ENCODE measurements around the gene SHANK2. TPM values are rescaled to one million over a fixed set of nuclear protein-coding genes. Genes with fewer than 3 reads are reported as not detected.

The SHANK2 gene
- total RNA-seq, 2 experiments from 2014 or later = not detected

DNA sequence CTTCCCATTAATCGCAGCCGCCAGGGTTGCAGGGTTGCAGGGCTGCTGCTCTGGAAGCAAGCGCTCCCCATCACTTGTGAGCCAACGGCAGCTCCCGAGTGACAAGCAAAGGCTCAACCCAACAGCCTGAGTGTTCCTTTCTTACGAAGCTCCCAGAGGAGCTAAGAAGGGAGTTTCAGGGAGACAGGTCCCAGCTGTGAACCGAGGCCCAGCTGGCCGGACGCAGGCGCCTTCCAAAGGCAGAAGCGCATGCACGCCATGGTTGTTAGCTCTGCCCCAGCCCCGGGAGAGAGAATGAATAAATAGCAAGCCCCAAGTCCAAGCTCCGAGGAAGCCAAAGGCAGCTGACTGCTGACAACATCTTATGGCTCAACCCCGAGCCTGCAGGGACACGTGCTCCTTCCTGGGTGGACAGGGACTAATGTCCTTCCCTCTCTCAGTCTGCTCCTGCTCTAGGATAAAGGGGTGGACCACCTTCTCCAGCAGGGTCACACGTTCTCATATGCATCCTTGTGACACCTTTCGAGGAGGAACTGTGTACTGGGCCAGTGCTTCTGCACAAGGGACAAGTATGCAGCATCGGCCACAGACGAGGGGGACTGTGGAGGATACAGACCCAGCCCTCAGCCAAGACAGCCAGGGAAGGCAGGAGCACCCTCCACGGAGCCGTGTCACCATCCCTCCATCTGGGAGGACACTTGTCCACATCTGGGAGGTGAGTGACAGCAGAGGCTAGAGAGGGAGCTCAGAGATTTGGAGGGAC, 29.9 kb downstream of the SHANK2 start:
- Histone ChIP-seq H3K4me2 (ENCODE audit: low read length) (no peak overlapping the region), H3K27ac (ENCODE audit: low read depth, low read length, poor library complexity, severe bottlenecking) (no peak overlapping the region), H3K9me3 (ENCODE audit: low read length) (peaks cover 7% of the 10 kb centered on the region; the same call in 1 of the 2 replicates), H3K9me2 (ENCODE audit: insufficient read depth, low read length) (no peaks in the 10 kb centered on the region), H3K79me2 (ENCODE audit: insufficient read depth, low read depth, low read length) (no peaks in the 10 kb centered on the region), H3K4me3 (ENCODE audit: low read depth, low read length, poor library complexity, severe bottlenecking) (no peak overlapping the region), H2AFZ (ENCODE audit: low read length) (no peak overlapping the region), H4K20me1 (ENCODE audit: insufficient read depth, low read length) (no peaks in the 10 kb centered on the region), H3K36me3 (ENCODE audit: insufficient read depth, low read length) (no peaks in the 10 kb centered on the region), H3K4me1 (ENCODE audit: insufficient read depth, low read length, poor library complexity, severe bottlenecking) (no peaks in the 10 kb centered on the region)
- no TSS peak for BruUV-seq (replicated peaks)
- no peak for TF ChIP-seq EZH2phosphoT487 (IDR thresholded peaks at IDR 0.05; ENCODE audit: borderline replicate concordance, low read depth, low read length)
- no peak for DNase-seq (ENCODE audit: low spot score)
- intact Hi-C loops (cut with micrococcal nuclease; ENCODE audit: unreplicated experiment) = no loop called here
- ChIA-PET CTCF (ENCODE audit: unreplicated experiment) (no interaction called here), POLR2A (no interaction called here)

DNA sequence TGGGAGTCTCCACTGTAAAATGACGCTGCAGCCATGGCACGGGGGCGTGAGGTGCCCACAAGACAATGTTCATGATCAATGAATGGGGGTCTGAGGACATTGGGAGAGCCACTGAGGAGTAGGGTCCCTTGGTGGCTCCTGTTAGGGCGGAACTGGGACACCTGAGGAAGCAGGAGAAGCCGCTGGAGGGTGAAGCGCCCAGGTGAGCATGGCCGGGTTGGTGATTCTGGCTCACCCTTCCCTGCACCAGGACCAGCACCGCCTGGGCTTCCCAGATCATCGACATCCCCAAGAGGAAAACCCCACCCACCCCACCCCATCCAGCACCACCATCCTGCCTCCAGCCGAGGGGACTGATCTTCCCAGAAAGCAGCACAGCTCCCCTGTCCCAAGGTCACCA, 30.6 kb downstream of the SHANK2 start:
- Histone ChIP-seq H4K20me1 (ENCODE audit: insufficient read depth, low read length) (no peaks in the 10 kb centered on the region), H3K4me1 (ENCODE audit: insufficient read depth, low read length, poor library complexity, severe bottlenecking) (no peaks in the 10 kb centered on the region), H3K79me2 (ENCODE audit: insufficient read depth, low read depth, low read length) (no peaks in the 10 kb centered on the region), H3K9me2 (ENCODE audit: insufficient read depth, low read length) (no peaks in the 10 kb centered on the region), H3K36me3 (ENCODE audit: insufficient read depth, low read length) (no peaks in the 10 kb centered on the region), H3K27ac (ENCODE audit: low read depth, low read length, poor library complexity, severe bottlenecking) (no peak overlapping the region), H3K4me2 (ENCODE audit: low read length) (no peak overlapping the region), H2AFZ (ENCODE audit: low read length) (no peak overlapping the region), H3K9me3 (ENCODE audit: low read length) (peaks cover under 1% of the 10 kb centered on the region; the same call in 1 of the 2 replicates), H3K4me3 (ENCODE audit: low read depth, low read length, poor library complexity, severe bottlenecking) (no peak overlapping the region)
- no TSS peak for BruUV-seq (replicated peaks)
- CTCF ChIA-PET (ENCODE audit: unreplicated experiment) = no interaction called here
- POLR2A ChIA-PET = no interaction called here
- intact Hi-C loops (cut with micrococcal nuclease; ENCODE audit: unreplicated experiment) = no loop called here
- no peak for DNase-seq (ENCODE audit: low spot score)
- TF ChIP-seq, protein P1, sequence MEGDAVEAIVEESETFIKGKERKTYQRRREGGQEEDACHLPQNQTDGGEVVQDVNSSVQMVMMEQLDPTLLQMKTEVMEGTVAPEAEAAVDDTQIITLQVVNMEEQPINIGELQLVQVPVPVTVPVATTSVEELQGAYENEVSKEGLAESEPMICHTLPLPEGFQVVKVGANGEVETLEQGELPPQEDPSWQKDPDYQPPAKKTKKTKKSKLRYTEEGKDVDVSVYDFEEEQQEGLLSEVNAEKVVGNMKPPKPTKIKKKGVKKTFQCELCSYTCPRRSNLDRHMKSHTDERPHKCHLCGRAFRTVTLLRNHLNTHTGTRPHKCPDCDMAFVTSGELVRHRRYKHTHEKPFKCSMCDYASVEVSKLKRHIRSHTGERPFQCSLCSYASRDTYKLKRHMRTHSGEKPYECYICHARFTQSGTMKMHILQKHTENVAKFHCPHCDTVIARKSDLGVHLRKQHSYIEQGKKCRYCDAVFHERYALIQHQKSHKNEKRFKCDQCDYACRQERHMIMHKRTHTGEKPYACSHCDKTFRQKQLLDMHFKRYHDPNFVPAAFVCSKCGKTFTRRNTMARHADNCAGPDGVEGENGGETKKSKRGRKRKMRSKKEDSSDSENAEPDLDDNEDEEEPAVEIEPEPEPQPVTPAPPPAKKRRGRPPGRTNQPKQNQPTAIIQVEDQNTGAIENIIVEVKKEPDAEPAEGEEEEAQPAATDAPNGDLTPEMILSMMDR (conservative IDR thresholded peaks at IDR 0.05; ENCODE audit: low read length) = no peak
- TF ChIP-seq EZH2phosphoT487 (IDR thresholded peaks at IDR 0.05; ENCODE audit: borderline replicate concordance, low read depth, low read length) = no peak

DNA sequence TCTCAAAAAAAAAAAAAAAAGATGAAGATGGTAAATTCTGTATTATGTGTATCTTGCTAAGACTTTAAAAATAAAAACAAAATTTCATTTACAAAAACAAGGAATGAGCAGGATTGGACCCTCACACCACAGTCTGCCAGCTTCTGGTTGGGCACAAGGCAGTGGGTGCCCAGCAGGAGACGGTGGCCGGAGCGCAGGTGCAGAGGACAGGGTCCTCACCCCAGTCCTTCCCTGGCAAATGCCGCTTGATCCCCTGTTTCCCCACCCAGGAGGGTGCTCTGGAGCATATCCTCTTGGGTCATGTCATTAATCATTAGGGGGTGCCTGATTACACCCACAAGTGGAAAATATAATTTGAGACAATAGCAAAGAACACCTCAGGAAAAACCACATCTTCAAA, 31.2 kb downstream of the SHANK2 start:
- H3K36me3 ChIP-seq (ENCODE audit: insufficient read depth, low read length) = no peaks in the 10 kb centered on the region
- no peak overlapping the region for H2AFZ ChIP-seq (ENCODE audit: low read length)
- DNase-seq (ENCODE audit: low spot score) = no peak
- H3K4me2 ChIP-seq (ENCODE audit: low read length) = no peak overlapping the region
- intact Hi-C loops (cut with micrococcal nuclease; ENCODE audit: unreplicated experiment) = no loop called here
- H3K79me2 ChIP-seq (ENCODE audit: insufficient read depth, low read depth, low read length) = no peaks in the 10 kb centered on the region
- no peaks in the 10 kb centered on the region for H4K20me1 ChIP-seq (ENCODE audit: insufficient read depth, low read length)
- H3K4me1 ChIP-seq (ENCODE audit: insufficient read depth, low read length, poor library complexity, severe bottlenecking) = no peaks in the 10 kb centered on the region
- CTCF ChIA-PET (ENCODE audit: unreplicated experiment) = no interaction called here
- TF ChIP-seq, protein P1 (conservative IDR thresholded peaks at IDR 0.05; ENCODE audit: low read length) = no peak
- TF ChIP-seq EZH2phosphoT487 (IDR thresholded peaks at IDR 0.05; ENCODE audit: borderline replicate concordance, low read depth, low read length) = no peak
- H3K9me2 ChIP-seq (ENCODE audit: insufficient read depth, low read length) = no peaks in the 10 kb centered on the region
- H3K27ac ChIP-seq (ENCODE audit: low read depth, low read length, poor library complexity, severe bottlenecking) = no peak overlapping the region
- POLR2A ChIA-PET = interaction anchor here (0.7 kb wide), 1 partner anchor 90 kb away, joined by 3 read pairs; no protein-coding TSS in a partner anchor
- H3K4me3 ChIP-seq (ENCODE audit: low read depth, low read length, poor library complexity, severe bottlenecking) = no peak overlapping the region
- no peaks in the 10 kb centered on the region for H3K9me3 ChIP-seq (ENCODE audit: low read length)
- no TSS peak for BruUV-seq (replicated peaks)

Data from OCI-LY7 (cell line).